HG03060 (cell line): ENCODE data around the gene MRPL20.
A peak's percentile ranks its signal among the peaks of the same experiment; 100 is the strongest.
"Not testable (repeated sequence)": the region's sequence is repeated elsewhere in the genome, so short reads cannot be mapped to it uniquely, and the experiment has no call there.

Source experiments
- ATAC-seq: cut with Tn5 transposase; IDR thresholded peaks from one replicate; pipeline ENCODE4 v1.9.1; 2021; ENCODE audit warnings: low read depth, moderate number of reproducible peaks; ENCODE audit not compliant: unreplicated experiment

Gene MRPL20

DNA sequence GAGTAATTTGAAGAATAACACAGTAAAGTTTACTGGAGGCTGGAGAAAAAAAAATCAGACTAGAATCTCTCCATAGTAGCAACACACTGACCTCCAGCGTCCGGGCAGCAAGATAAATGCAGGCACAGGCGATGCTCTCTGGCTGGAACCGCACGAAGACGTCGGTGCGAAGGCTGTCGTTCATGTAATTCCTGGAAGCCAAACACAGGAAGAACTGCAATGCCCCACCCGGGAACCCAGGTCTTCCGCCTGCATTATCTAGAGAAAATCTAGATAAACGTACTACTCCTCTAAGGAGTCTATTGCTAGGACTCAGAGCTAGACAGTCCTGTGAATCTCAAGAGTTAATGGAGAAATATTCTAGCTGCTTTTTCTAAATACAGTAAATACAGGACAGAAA lies 16.4 kb downstream of the MRPL20 start:
- no peak for ATAC-seq

DNA sequence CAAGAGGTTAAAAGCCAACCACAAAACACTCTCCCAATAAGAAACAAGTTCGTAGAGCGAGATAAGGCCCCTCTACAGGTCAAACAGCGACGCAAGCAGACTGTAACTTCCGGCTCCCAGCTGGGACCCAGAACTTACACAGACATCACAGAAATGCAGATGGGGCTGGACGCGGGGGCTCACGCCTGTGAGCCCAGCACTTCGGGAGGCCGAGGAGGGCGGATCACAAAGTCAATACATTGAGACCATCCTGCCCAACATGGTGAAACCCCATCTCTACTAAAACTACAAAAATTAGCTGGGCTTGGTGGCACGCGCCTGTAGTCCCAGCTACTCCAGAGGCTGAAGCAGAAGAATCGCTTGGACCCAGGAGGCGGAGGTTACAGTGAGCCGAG lies 19.0 kb downstream of the MRPL20 start:
- ATAC-seq = no peak

DNA sequence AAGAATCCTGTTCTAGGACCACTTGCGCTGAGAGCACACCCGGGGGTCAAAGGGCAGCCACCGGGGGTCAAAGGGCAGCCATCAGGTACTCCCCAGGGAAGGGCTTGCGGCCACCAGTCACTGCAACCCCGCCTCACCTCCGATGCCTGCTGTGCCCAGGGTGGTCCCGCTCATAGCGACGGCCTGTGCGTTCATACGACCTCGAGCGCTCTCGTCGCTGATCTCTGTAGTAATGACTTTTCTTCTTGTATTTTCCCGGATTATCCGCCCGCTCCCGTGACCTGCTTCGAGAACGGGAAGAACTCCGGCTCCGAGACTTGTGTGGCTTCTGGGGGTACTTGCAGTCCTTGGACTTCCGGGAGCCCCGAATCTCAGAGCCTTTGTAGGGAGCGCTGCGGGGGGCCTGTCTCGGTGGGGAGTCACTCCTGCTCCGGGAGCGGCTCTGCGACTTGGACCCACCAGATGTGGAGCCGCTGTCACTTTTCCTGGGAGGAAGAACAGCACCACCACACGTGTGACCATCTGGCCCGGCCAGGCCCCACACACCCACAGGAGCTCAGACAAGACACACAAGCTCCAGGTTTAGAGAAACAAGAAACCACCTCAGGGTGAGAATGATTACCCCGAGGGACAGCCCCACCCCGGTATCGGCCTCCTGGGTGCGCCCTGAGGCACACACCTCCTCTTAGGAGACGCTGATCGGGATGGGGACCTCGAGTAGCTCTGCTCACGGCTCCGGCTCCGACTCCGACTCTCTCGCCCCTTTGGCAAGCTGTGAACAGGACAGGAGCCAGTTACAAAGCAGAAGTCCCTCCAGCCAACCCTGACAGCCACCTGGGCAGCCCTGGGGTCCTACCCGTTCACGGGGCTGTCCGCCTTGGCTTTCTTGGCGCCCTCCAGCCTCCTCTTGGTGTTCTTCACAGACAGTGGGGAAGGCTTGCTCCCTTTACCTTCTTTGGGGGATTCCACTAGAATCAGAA lies 19.7 kb downstream of the MRPL20 start:
- ATAC-seq = no peak

DNA sequence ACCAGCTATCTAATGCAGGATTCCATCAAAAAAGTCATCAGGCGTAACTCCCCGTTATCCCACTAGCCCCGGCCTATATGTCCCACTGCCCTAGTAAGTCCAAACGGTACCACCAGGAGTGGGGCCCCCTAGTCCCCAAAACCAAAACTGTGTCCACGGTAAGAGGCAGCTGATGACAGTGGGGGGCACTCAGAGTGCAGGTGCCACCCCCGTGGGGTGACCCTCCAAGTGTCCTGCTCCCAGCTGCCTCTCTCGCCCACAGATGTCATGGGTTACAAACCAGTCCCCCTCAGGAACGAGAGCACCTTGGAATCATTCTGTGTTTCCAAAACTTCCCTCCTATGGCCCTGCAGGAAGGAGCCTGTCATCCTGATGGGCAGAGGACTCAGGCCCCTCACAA lies 21.2 kb downstream of the MRPL20 start:
- ATAC-seq = no peak

DNA sequence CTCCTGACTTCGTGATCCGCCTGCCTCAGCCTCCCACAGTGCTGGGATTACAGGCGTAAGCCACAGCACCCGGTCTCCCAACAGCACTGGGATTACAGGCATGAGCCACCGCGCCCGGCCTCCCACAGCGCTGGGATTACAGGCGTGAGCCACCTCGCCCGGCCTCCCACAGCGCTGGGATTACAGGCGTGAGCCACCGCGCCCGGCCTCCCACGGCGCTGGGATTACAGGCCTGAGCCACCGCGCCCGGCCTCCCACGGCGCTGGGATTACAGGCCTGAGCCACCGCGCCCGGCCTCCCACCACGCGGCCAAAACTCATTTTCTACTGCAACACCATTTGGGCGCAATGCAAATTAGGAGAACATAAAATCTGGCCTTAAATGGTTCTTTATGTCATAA lies 21.8 kb downstream of the MRPL20 start:
- ATAC-seq = not testable (repeated sequence)

DNA sequence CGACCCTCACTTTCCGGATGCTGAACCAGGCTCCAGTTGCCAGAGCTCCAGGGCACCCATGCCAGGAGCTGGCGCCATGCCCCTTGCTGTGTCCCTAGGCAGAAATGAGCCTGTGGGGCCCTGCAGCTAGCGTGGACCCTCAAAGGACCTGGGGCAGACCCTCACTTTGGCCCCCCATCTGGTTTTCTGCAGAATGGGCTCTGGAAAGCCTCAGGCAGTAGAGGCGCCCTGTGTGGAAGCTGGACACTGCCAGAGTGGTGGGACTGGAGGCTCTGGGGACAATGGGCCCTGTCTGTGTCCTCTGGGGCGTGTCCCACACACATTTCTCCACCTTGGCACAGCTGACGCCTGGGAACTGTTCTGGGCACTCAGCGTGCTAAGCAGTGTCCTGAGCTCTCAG lies 25.8 kb downstream of the MRPL20 start:
- ATAC-seq = no peak

DNA sequence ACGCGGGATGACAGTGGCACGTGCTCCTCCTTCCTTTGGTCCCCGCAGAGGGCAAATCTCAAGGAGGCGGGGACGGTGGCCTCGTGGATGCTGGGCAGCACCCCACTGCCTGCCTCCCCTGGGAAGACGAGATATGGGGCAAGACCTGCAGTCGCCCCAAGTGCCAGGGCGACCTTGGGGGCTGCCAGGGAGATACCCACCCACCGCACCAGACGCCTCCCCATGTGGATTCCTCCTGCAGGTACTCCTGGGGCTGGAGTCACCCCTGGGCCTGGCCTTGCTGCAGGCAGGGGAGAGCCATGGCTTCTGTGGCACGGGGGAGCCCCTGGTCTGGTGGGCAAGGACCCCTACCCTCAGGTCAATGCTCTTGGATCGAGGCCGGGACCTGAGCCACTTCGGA lies 26.2 kb downstream of the MRPL20 start:
- ATAC-seq = no peak

DNA sequence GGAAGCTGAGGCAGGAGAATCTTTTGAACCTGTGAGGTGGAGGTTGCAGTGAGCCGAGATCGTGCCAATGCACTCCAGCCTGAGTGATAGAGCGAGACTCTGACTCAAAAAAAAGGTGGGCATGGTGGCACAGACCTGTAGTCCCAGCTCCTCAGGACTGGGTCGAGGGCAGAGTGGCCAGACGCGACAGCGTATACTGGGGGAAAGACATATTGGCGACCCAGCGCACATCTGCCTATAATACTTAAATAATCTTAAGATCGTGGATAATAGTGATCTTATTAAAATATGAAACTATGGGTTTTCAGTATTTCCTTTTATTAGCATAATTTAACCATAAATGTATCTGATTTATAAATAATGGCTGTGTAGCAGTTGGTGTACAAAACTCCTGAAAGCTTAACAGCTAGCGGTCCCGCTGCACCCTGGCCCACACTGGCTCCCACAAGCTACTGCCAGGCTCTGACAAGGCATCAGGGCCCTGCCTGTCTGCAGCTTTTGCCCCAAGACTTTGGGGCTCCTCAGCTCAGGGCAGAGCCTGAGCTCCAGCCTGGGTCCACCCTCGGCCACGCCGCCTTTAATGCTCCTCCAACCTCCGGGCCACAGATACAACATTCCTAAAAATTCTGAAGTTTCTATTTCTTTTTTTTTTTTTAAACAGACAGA lies 29.4 kb downstream of the MRPL20 start:
- ATAC-seq = no peak

DNA sequence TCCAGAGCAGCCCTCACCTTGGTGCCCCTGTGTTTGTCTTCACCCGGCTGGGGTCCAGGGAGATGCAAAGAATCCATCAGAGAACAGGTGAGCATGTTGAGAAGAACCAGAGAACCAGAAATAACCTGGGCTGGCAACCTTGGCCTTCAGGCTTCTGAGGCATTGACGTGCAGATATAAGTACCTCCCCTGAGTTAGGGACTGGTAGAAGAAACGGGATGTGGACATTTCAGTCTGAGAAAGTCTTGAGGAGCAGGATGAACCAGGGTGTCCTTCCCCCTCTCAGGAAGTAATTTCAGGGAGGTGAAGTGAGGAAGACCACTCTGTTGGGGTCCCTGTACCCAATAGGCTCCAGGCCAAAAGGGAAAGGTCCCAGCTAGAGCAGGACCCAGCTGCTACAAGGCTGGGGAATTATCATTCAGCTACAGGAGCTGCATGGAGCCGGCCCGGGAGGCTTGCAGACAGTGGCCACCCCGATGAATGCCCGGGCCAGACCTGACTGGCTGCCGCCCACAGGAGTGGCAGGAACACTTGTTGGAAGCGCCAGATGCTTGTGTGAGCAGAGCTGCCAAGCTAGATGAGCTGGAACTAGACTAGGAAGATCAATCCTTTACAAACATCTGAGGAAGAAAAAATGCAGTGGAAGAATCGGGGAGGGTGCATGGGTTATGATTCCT lies 30.4 kb downstream of the MRPL20 start:
- no peak for ATAC-seq

DNA sequence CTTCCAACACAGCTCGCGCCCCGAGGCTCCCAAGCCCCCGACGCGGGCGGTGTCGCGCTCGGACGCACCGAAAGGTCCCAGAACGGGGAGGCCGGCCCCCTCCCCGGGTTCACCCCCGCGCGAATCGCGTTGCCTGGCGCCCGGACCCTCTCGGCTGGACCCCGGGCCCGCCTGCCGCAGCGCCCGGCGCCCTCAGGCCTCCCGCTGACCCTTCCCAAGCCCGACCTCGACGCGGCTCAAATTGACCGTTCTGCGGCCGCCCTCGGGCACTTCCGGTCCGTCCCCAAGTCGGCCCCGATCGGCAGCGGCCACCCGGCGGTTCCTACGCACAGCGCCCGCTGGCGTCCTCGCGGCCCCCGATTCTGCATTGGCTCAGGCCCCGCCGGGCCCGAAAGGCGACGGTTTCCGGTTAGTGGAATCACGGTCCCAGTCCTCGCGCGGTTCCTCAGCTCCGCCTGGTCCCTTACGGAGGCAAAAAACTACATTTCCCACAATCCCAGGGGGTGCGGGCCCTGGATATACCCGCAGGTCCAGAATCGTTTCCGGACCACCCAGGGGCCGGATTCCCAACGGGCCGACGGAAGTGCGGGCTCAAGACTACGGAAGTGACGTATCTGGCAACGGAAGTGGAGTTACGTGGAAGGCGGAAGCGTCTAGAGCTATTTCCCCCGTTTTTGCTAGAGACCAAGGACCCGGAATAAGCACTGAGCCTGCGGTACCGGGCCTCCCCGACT lies 32.0 kb downstream of the MRPL20 start, which contains the start of gene AURKAIP1:
Gene AURKAIP1 (minus strand): TSS at position 279 of the 734 bp plus-strand sequence. CDS start 451 bp downstream, outside the sequence.
- peak; percentile 94 for ATAC-seq

DNA sequence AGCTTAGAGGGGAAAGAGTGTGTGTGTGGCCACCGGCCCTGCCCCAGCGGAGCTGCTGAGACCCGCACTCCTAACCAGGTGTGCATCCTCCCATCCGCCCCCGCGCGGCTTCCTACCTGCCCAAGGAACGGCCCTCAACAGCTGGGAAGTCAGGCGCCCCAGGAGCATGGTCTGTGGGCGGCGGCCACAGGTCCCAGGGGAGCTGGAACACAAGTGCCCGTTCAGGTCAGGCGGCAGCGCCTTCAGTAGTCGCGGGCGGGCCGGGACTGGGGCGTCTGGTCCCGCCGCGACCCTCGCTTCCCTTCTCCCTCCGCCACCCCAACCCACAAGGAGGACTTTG lies 32.5 kb downstream of the MRPL20 start:
- ATAC-seq = no peak

DNA sequence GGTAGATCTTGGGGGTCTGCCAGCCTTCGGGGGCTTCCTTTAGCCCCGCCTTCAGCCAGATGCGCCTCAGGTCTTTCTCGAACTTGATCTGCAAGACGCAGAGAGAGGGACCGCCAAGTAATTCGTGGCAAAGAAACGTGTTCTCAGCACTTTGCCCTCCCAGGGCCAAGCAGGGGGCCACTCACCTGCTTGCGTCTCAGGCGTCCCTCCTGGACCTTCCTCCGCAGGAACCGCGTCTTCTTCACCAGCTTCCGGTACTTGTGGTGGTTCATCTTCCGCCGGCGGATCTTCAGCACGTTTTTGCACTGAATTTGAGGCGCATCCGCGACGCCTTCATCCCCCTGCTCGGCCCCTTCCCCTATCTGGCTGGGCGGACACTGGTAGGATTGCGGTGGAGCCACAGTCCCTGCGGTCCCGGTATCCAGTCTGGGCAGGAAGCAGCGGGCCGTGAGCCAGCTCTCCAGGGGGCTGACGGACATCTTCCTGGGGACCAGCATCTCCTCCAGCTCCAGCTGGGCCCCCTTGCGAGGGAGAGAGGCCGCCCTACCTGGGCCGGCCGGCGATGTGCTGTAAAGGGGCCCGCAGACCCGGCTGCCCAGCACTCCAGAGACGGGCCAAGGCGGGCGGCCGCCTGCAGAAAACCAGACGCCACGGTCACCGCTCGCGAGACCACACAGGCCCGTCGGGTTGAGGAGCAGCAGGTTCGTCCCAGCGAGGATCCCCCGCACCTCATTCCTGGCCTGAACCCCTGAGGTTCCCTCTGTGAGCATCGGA lies 33.1 kb downstream of the MRPL20 start:
- ATAC-seq = no peak

DNA sequence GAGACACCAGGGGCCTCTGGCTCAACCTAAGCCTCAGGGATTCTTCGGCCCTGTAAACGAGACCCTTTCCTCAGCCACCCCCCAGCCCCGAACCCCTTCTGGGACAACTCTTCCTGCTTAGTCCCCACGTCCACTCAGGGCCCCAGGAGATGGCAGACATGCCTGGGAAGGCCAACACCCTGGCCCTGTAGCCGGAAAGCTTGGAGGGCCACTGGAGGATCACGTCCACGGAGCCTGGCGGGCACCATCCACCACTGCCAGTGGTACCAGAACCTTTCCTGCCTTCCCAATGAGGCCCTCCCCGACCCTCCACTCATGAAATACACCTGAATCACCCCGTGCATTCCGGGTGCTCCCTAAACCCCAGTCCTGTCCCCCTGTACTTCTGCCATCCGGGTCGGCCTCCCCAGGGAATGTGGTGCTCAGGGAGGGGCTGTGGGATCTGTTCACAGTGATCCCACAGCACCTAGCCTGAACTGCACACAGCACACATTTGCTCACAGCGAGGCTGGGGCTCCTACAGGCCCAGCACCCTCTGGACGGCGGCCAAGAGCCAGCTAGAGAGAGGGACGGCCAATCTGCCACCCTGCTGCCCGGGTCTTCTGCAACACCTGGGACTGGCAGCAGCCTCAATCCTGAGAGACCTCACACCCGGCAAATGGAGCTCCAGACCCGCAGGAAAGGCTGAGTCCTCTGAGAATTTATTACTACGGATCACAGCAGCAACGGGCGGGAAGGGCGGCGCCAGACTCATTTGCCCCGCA lies 33.9 kb downstream of the MRPL20 start:
- no peak for ATAC-seq

DNA sequence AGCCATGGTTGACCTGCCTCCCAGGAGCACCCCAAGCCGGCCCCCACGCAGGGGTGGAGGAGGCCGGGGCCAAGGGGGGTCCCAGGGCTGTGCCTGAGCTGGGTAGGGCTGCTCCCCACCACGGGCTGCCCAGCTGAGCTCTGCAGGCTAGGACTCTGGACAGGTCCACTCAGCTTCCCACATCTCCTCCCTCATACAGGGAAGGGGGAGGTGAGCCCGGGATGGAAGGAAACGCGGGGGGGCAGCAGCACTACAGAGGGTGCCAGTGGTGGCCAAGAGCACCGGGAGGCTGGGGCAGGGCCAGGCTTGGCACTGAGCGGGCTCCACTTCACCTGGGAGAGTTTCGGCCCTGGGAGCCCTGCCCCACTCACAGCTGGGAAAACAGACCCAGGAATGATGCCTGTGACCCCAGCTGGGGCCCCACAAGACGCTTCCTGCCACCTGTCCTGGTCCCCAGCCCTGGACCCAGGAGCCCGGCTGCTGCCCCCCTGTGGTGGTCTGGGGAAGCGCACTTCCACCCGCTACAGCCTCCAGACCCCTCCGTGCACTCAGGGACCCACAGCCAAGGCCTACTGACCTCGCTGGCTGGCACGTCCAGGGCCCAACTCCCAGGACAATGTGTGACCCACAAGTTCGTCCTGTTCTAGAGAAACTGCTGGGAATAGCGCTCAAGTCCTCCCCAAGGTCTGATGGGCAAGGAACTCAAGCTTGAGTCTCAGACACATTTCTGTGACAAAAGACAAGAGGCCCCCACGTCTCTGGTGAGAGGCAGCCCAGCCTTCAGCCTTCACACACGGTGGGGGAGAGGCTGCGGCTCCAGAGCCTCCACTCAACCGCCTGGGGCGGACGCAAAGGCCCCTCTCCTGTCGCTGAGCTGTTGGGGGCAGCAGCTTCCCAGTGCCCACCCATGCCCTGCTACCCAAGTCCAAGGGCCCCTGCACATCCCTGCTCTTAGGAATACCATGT lies 35.1 kb downstream of the MRPL20 start:
- no peak for ATAC-seq

DNA sequence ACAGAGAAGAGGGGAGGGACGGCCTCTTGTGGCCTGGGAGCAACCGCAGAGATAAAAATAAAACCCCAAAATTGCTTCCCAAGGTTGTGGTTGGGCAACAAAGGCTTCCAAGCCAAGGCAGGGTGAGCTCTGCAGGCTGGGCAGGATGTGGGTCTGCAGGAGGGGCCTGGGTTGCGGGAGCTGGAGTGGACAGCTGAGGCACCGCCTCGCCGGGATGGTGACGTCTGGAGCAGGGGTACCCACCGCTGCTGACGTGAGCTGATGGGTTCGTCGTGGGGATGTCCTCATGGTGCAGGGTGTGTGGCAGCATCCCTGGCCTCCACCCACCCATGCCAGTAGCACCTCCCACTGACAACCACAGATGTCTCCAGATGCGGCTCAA lies 35.7 kb downstream of the MRPL20 start:
- no peak for ATAC-seq

DNA sequence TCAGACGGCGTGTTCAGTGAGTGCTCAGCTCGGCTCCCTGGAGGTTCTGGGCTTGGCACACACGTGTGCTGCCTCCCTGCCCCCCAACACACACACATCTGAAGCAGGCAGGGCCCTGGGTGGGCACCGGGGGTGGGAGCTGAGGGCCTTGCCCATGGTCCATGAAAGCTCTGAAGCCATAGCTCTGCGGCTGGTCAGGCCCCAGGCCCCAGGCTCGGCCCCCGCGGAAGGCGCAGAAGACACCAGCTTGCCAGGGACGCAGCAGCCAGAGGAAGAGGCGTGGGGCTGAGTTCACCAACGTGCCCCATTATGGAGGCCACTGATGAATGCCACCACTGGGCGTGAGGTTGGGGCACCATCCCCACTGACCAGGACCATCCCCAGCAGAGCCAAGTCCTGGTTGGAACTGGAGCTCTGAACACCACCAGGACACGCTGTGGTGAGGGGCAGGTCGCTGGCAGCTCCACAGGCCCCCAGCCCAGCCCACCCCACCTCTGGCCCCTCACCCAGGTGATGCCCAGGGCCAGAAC lies 36.3 kb downstream of the MRPL20 start:
- ATAC-seq = no peak

DNA sequence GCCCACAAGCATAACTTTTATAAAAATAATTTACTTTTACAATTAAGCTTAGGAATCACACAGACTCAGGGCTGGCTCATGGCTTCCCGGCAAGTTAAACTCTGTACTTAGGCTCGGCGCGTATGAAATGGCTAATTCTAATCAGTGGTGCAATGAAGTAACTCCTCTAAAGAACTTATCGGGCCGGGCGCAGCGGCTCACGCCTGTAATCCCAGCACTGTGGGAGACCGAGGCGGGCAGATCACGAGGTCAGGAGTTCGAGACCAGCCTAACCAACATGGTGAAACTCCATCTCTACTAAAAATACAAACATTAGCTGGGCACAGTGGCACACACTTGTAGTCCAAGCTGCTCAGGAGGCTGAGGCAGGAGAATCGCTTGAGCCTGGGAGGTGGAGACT lies 37.0 kb downstream of the MRPL20 start:
- ATAC-seq = not testable (repeated sequence)

DNA sequence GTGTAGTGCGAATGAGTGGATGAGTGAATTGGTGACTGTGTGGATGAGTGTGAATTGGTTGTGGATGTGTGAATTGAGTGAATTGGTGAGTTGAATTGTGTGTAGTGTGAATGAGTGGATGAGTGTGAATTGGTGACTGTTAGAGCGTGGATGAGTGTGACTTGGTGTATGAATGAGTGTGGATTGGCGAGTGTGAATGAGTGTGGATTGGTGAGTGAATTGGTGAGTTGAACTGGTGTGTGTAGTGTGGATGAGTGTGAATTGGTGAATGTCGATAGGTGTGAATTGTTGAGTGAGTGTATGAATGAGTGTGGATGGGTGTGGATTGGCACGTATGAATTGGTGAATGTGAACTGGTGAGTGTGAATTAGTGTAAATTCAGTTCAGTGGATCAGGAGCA lies 39.8 kb downstream of the MRPL20 start:
- ATAC-seq = no peak
